Neural progenitor cell (in vitro differentiated cells): Measurements from ENCODE around the gene MLN.

Experiments
- EZH2 ChIP-seq: fragments of 200-600 bp; sonication (generic); IDR thresholded peaks from 2 replicates; pipeline ENCODE4 v1.6.1; 2017; ENCODE audit warnings: antibody characterized with exemption, mild to moderate bottlenecking, moderate library complexity
- EZH2phosphoT487 ChIP-seq: fragments of 200-600 bp; sonication (generic); IDR thresholded peaks from 2 replicates; pipeline ENCODE4 v1.6.1; 2017; ENCODE audit warnings: antibody characterized with exemption
- TF ChIP-seq, protein P1 (sequence below): fragments of 200-600 bp; sonication (generic); IDR thresholded peaks from 2 replicates; pipeline ENCODE4 v1.5.1; 2017; ENCODE audit warnings: antibody characterized with exemption, mild to moderate bottlenecking

GRCh38 chr6:33813990-33814985 is 10.5 kb upstream of the MLN start:
- TF ChIP-seq, protein P1, sequence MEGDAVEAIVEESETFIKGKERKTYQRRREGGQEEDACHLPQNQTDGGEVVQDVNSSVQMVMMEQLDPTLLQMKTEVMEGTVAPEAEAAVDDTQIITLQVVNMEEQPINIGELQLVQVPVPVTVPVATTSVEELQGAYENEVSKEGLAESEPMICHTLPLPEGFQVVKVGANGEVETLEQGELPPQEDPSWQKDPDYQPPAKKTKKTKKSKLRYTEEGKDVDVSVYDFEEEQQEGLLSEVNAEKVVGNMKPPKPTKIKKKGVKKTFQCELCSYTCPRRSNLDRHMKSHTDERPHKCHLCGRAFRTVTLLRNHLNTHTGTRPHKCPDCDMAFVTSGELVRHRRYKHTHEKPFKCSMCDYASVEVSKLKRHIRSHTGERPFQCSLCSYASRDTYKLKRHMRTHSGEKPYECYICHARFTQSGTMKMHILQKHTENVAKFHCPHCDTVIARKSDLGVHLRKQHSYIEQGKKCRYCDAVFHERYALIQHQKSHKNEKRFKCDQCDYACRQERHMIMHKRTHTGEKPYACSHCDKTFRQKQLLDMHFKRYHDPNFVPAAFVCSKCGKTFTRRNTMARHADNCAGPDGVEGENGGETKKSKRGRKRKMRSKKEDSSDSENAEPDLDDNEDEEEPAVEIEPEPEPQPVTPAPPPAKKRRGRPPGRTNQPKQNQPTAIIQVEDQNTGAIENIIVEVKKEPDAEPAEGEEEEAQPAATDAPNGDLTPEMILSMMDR = no peak
- TF ChIP-seq EZH2phosphoT487 (no peak), EZH2 (no peak)
